Skeletal muscle satellite cell (primary cell): ENCODE measurements around the gene PRKCZ.

ENCODE experiments used
- H3K27me3 ChIP-seq: 2 replicates; pipeline ENCODE4 v1.7.0; 2013; ENCODE audit warnings: low read length; ENCODE audit not compliant: control insufficient read depth, insufficient read depth
- H3K36me3 ChIP-seq: 2 replicates; pipeline ENCODE4 v1.7.0; 2013; ENCODE audit warnings: mild to moderate bottlenecking, control low read depth, low read length; ENCODE audit not compliant: insufficient read depth
- H3K4me1 ChIP-seq: 2 replicates; pipeline ENCODE4 v1.7.0; 2013; ENCODE audit warnings: low read length; ENCODE audit not compliant: control insufficient read depth, insufficient read depth
- H3K4me2 ChIP-seq: 2 replicates; pipeline ENCODE4 v1.7.0; 2013; ENCODE audit warnings: mild to moderate bottlenecking, low read length
- H3K4me3 ChIP-seq: 2 replicates; pipeline ENCODE4 v1.7.0; 2013; ENCODE audit warnings: low read length
- H3K9ac ChIP-seq: 2 replicates; pipeline ENCODE4 v1.7.0; 2013; ENCODE audit warnings: mild to moderate bottlenecking, low read depth, low read length, moderate library complexity
- H3K9me3 ChIP-seq: replicated peaks from 2 replicates; pipeline ENCODE4 v1.7.0; 2013; ENCODE audit warnings: mild to moderate bottlenecking, control low read depth, low read length

PRKCZ gene

DNA sequence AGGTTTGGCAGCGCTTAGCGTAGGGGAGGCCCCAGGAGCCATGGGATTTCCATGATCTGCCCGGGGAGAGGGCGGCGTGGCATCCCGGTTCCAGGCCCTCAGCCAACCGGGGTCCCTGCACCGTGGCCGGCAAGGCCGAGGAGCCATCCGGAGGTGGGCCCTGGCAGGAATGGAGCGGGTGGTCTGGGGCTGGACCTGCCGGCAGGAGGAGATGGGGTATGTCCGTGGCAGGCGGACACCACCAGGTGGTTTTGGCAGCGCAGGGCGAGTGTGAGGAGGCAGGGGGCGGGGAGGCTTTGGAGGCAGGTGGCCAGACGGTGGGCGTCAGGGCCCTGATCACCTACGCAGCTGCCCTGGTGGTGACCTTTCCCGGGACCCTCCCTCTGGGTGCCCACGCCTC, 10.3 kb downstream of the PRKCZ start:
- no peaks in the 10 kb centered on the region for H3K4me1 ChIP-seq
- peaks cover 3% of the 10 kb centered on the region for H3K27me3 ChIP-seq
- H3K36me3 ChIP-seq: no peaks in the 10 kb centered on the region
- H3K4me2 ChIP-seq: no peak overlapping the region
- no peak overlapping the region for H3K4me3 ChIP-seq
- no peak overlapping the region for H3K9ac ChIP-seq
- H3K9me3 ChIP-seq: no peaks in the 10 kb centered on the region

DNA sequence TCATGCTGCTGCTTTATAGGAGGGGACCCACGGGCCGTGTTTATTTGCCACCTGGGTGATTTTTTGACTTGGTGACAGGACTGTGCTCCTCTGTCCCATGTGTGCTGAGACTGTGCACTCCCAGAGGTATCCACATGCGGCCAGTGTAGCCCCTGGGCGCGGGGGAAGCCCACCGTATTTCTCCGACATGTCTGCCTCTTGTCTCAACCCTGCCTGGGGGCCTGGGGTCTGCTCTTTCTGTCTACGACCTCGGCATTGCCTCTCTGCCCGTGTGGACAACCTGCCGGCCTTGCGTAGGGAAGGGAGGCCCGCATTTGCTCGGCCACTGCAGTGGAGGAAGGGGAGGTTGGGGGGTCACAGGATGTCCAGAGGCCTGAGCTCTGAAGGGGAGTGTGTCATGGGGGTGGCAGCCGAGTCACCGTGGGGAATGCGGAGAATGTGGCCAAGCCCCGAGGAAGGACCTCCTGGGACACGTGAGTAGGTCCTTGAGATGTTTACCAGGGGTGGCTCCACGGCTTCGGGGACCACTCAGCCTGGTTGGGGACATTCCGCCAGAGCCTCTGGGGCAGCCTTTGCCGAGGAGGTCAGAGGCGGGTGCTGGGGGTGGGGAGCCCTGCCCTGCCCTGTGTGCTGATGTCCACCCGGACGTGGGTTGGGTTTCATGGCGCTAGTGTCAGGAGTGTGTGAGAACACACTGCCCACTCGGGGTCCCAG, 11.0 kb downstream of the PRKCZ start:
- H3K4me2 ChIP-seq: no peak overlapping the region
- no peak overlapping the region for H3K9ac ChIP-seq
- H3K9me3 ChIP-seq: no peaks in the 10 kb centered on the region
- H3K4me3 ChIP-seq: no peak overlapping the region
- H3K27me3 ChIP-seq: peaks cover 3% of the 10 kb centered on the region
- no peaks in the 10 kb centered on the region for H3K36me3 ChIP-seq
- H3K4me1 ChIP-seq: no peaks in the 10 kb centered on the region

DNA sequence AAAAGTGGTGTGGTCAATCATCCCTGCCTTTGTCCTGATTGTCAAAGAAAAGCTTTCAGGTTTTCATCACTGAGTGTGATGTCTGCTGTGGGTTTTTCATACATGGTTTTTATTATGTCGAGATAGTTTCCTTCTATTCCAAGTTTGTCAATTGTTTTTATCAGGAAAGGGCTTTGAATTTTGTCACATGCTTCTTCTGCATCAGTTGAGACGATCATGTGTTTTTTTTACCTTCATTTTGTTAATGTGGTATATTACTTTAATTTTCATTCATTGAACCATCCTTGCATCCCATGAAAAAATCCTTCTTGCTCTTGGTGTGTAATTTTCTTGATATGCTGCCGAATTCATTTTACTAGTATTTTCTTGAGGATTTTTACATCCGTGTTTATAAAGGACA, 15.5 kb downstream of the PRKCZ start:
- Histone ChIP-seq H3K4me3 (no peak overlapping the region), H3K4me1 (no peaks in the 10 kb centered on the region), H3K4me2 (no peak overlapping the region), H3K27me3 (peaks cover 15% of the 10 kb centered on the region), H3K9ac (no peak overlapping the region), H3K9me3 (no peaks in the 10 kb centered on the region), H3K36me3 (no peaks in the 10 kb centered on the region)

DNA sequence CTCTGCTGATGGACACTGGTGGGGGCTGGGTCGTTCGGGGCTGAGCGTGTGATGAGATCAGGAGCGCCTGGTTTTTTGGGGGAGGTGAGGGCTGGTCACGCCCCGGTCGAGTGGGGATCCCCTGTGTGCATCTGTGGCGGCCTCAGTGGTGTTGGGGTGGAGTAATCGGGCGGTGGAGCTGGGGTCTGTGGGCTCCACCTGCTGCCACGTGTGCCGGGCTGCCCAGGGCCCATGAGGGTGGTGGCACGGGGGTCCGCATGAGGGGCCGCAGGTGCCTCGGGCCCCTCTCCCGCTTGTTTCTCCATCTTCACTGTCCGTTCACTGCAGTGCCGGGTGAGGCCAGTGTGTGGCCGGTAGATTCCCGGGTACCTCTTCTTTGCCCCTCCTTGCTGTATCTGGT, 17.2 kb downstream of the PRKCZ start:
- Histone ChIP-seq H3K9ac (no peak overlapping the region), H3K36me3 (no peaks in the 10 kb centered on the region), H3K4me2 (no peak overlapping the region), H3K9me3 (no peaks in the 10 kb centered on the region), H3K4me1 (no peaks in the 10 kb centered on the region), H3K27me3 (peaks cover 27% of the 10 kb centered on the region), H3K4me3 (no peak overlapping the region)

DNA sequence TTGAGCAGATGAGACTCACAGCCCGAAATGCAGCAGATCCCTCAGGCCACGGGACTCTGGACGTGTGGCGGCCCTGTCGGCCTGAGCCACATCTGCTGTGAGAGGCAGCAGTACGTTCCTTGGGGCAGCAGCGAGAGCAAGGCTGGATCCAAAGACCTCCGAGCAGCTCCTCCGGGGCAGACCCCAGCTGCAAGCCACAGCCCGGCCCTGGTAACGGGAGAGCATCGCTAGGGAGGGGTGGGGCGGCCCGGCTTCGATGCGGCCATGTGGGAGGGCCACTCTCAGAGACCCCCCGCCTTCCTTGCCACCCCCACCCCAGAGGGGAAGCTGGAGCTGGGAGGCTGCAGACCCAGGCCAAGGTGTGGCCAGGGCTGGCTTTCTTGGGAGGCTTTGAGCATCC, 17.8 kb downstream of the PRKCZ start:
- Histone ChIP-seq H3K4me3 (no peak overlapping the region), H3K4me2 (no peak overlapping the region), H3K36me3 (no peaks in the 10 kb centered on the region), H3K27me3 (peaks cover 33% of the 10 kb centered on the region), H3K9ac (no peak overlapping the region), H3K9me3 (no peaks in the 10 kb centered on the region), H3K4me1 (no peaks in the 10 kb centered on the region)

DNA sequence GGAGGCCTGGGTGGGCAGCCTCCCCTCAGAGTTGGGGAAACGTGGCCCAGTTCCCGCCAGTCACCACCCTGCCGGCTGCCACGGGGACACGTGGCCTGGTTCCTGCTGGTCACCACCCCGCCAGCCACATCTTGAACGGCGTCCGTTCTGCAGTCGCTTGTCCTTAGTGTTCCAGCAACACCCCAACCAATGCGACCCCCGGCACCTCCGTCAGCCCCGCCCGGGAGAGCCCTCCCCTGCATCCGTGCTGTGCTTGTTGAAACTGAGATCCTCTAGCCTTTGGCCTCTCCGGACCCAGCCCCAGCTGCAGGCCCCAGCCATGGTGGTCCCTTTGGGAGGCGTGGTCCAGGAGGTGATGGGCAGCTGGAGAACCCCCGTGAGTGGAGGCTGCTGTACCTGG, 18.7 kb downstream of the PRKCZ start:
- H3K9me3 ChIP-seq: no peaks in the 10 kb centered on the region
- no peak overlapping the region for H3K4me3 ChIP-seq
- H3K36me3 ChIP-seq: no peaks in the 10 kb centered on the region
- no peak overlapping the region for H3K9ac ChIP-seq
- no peak overlapping the region for H3K4me2 ChIP-seq
- H3K27me3 ChIP-seq: peaks cover 43% of the 10 kb centered on the region
- no peaks in the 10 kb centered on the region for H3K4me1 ChIP-seq

DNA sequence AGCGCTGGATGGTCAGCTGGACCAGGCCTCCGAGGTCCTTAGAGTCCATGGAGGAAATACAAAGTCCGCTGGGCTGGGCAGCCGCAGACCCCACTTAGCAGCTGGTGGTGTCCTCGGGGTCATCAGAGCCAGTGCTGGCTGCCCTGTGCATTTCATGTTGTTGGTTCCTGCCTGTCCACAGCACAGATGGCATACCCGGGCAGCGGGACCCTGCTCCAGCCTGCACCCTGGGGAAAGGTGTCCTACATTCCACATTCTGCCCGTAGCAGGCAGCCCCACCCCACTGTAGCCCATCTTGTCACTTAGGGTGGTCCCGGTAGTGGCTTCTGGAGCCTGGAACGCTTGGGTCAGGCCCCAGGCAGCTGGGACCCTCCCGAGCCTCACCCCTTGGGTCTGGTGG, 19.8 kb downstream of the PRKCZ start:
- Histone ChIP-seq H3K36me3 (no peaks in the 10 kb centered on the region), H3K9ac (no peak overlapping the region), H3K4me3 (no peak overlapping the region), H3K4me2 (no peak overlapping the region), H3K9me3 (no peaks in the 10 kb centered on the region), H3K27me3 (peaks cover 53% of the 10 kb centered on the region), H3K4me1 (no peaks in the 10 kb centered on the region)

DNA sequence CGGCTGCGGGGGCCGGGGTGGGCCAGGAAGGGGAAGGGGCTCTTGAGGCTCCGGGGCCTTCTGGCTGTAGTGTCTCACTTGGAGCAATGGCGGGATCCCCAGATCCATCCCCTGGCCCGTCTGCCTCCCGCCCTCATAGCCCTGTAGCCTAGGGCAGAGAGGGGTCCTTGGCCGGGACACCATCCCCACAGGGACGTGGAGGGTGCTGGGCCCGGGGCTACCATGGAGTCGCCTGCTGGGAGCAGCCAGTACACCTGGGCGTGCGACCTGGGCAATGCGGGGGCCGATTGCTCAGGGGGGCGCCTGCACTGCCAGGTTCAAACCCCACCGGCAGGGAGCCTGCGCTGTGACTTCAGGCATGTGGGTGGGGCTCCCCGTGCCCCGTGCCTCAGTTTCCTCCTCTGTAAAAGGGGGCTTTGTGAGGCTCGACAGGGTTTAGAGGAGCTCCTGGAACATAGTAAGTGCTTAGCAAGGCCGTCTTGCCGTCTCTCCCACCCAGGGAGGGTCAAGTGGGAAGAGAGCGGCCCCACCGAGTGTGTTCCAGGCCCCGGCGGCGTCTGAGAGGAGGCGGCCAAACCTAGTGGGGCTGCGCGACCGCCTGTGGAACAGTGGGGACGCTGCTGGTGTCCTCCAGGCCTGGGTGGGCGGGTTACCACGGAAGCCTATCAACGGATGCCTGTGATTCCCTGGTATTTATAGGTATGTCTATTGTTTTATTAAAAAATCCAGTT, 20.8 kb downstream of the PRKCZ start:
- no peaks in the 10 kb centered on the region for H3K36me3 ChIP-seq
- H3K9ac ChIP-seq: no peak overlapping the region

DNA sequence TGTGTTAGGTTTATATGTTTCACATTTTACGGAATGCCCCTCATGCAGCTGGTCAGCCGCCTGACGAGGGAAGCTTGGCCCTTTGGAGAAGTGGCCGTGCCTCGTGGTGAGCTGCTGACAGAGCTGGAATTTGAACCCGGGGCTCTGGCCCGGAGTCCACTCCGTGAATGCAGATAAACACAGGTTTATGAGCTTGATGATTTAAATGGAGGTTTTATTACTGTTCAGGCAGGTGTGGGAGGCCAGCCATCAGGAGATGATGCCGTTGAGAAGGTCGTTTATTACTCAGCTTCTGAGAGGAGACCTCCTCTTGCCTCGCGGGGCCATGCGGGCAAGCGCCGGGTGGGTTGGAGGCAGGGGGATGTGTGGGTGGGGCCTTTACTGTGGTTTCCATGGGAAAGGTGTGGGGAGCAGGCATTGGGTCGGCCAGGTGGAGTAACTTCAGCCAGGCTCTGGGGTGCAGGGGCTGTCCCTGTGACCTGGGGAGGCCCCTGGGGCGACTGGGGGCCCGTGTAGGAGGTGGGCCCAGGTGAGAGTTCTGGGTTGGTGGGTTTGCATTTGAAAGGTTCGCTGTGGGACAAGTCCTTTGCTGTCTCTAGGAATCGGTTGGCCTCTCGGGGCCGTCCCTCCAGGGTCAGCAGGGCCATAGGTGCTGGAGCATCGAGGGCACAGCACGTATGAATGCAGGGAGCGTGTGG, 22.0 kb downstream of the PRKCZ start:
- H3K36me3 ChIP-seq: no peaks in the 10 kb centered on the region
- H3K4me1 ChIP-seq: no peaks in the 10 kb centered on the region
- H3K4me2 ChIP-seq: no peak overlapping the region
- no peak overlapping the region for H3K9ac ChIP-seq
- H3K4me3 ChIP-seq: no peak overlapping the region
- no peaks in the 10 kb centered on the region for H3K9me3 ChIP-seq
- peaks cover 65% of the 10 kb centered on the region for H3K27me3 ChIP-seq

More for the DNA sequence above, 20.8 kb downstream of the PRKCZ start:
- H3K4me3 ChIP-seq: no peak overlapping the region
- H3K9me3 ChIP-seq: no peaks in the 10 kb centered on the region
- no peaks in the 10 kb centered on the region for H3K4me1 ChIP-seq
- H3K27me3 ChIP-seq: peaks cover 63% of the 10 kb centered on the region
- no peak overlapping the region for H3K4me2 ChIP-seq

DNA sequence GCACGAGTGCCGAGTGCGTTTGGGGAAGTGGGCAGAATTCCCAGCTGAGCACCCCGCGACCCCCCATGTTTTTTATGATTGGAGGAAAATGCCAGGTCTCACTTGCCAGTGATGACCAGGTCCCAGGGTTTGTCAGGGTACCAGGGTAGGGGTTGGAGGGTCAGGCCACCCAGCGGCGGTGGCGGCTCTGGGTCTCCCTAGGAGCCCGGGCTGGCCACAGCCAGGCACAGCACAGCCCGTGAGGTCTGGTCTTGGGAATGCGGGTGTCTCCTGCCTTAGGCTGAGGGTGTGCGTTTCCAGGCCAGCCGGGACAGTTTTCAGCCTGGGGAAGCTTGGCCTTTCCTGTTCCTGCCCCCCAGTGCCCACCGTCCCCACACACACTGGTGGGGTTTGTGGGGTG, 22.7 kb downstream of the PRKCZ start:
- Histone ChIP-seq H3K9ac (no peak overlapping the region), H3K4me2 (no peak overlapping the region), H3K4me1 (no peaks in the 10 kb centered on the region), H3K27me3 (peaks cover 65% of the 10 kb centered on the region), H3K4me3 (no peak overlapping the region), H3K36me3 (no peaks in the 10 kb centered on the region), H3K9me3 (peaks cover 4% of the 10 kb centered on the region)

DNA sequence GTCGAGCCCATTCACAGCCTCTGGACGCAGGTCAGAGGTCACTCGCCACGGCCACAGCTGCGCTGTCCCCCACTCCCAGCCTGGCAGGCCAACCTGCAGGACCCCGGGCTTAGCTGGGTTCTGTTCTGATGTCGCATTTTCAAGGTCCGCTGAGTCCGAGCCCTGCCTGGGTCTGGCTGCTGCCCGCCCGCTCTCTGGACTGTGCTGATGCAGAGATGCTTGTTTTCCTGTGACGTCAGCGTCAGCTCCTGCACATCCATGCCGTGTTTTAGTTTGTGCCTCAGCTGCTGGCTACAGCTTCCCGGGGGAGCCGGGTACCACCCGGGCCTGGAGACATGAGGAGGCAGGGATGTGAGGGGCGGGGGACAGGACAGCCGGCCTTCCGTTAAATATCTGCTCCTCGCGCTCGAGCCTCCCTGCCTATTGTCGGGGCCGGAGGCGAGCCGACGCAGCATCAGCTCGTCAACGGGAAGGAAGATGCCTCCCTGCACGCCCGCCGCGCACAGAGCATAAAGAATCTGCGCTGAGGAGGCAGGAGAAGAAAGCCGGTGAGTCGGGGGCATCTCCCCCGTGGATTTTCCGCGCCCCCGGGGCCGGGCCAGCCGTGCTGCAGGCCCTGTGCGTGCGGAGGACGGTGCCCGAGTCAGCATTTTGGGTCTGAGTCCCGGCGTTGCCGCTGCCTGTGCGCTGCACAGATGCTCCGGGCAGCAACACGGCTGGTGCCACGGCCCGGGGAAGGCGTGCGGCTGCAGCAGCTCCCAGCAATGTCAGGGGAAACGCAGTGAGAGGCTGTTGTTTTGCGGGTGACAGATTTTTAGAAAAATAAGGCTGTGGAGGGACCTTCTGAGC, 23.4 kb downstream of the PRKCZ start:
- Histone ChIP-seq H3K4me2 (peak overlapping the region; percentile 95), H3K4me1 (no peaks in the 10 kb centered on the region), H3K27me3 (peaks cover 60% of the 10 kb centered on the region), H3K9me3 (peaks cover 10% of the 10 kb centered on the region), H3K9ac (peak overlapping the region; percentile 47), H3K36me3 (no peaks in the 10 kb centered on the region), H3K4me3 (peak overlapping the region; percentile 77)
